Motor neuron (in vitro differentiated cells): Measurements from ENCODE around the gene ZSCAN5A. TPM values are rescaled to one million over a fixed set of nuclear protein-coding genes. Genes with fewer than 3 reads are reported as not detected.
A peak's percentile ranks its signal among the peaks of the same experiment; 100 is the strongest.
"Not testable (repeated sequence)": the region's sequence is repeated elsewhere in the genome, so short reads cannot be mapped to it uniquely, and the experiment has no call there.

Experiments used
- ATAC-seq, 8 experiments: fragments of 200-7000 bp; cut with Tn5 transposase; replicated peaks in 6 of 8; 2 replicates each; pipeline ENCODE4 v1.8.0; 2021; ENCODE audit warnings: mild to moderate bottlenecking in 8 of 8, moderate library complexity in 8 of 8
- H3K27ac ChIP-seq, 2 donors: fragments of 250-450 bp; sonication (Bioruptor Pico); 2 replicates each; pipeline ENCODE4 v1.9.0; 2021; ENCODE audit warnings: antibody characterized with exemption in 2 of 2, mild to moderate bottlenecking in 2 of 2, moderate library complexity in 1 of 2
- H3K4me1 ChIP-seq, 2 donors: fragments of 250-450 bp; sonication (Bioruptor Pico); replicated peaks in 1 of 2; 2 replicates each; pipeline ENCODE4 v1.6.1; 2021; ENCODE audit warnings: antibody characterized with exemption in 2 of 2, mild to moderate bottlenecking in 2 of 2, moderate library complexity in 1 of 2
- H3K4me3 ChIP-seq, 5 donors: fragments of 250-450 bp; sonication (Bioruptor Pico); 2 replicates each; pipeline ENCODE4 v1.9.0; 2021; ENCODE audit warnings: antibody characterized with exemption in 5 of 5, mild to moderate bottlenecking in 5 of 5, moderate library complexity in 4 of 5
- WGBS, 10 experiments: fragments of 450-650 bp; shearing (Covaris generic); methylation state at CpG; one replicate each; pipeline ENCODE4 v1.0.0; 2022; 5-methylcytosine and 5-hydroxymethylcytosine counted together
- in situ Hi-C, 9 experiments: fragments of 400-800 bp; cut with MboI; loops; one replicate each; pipeline ENCODE4 v1.15.0; 2021; ENCODE audit warnings: low sequenced_read_pairs in 9 of 9, low pct_unique_long_range_greater_than_20kb in 2 of 9; ENCODE audit not compliant: unreplicated experiment in 9 of 9
- total RNA-seq, 8 experiments: library from RNA; unstranded; fragments of 300-600 nt; gene quantifications; 2 replicates each; pipeline versions ENCODE4 v1.2.3 to v1.2.4, GENCODE V29; 2022

Gene ZSCAN5A
- total RNA-seq, 8 experiments from 2014 or later: 5.2 to 21.4 (median 7.0) TPM

- peaks cover 9 to 11% of the 10 kb centered on the region in 2 donors for H3K4me1 ChIP-seq
- H3K4me3 ChIP-seq: no peak overlapping the region
- 76 to 100% (median 90%) methylated on average over 2 to 4 of the region's 4 CpGs; no CpG with 5 or more reads in 1 of the 10 experiments for WGBS, 10 experiments
- in situ Hi-C loops: loop anchor here in 1 of 9 experiments (25.0 kb wide), 1 partner anchor 225 kb away; no protein-coding TSS in a partner anchor
- no peak for ATAC-seq
- no peak overlapping the region for H3K27ac ChIP-seq
Measured at GRCh38 chr19:56312342-56312741, 2.3 kb downstream of the ZSCAN5A start.

GRCh38 chr19:56310462-56310861 lies 4.2 kb downstream of the ZSCAN5A start:
- Histone ChIP-seq H3K4me1 (peaks cover 5 to 12% of the 10 kb centered on the region in 2 donors), H3K27ac (no peak overlapping the region), H3K4me3 (no peak overlapping the region)
- 72 to 100% (median 91%) methylated on average over 1 to 8 of the region's 8 CpGs for WGBS, 10 experiments
- in situ Hi-C loops: loop anchor here in 1 of 9 experiments (25.0 kb wide), 1 partner anchor 223 kb away; no protein-coding TSS in a partner anchor
- no peak for ATAC-seq

- Histone ChIP-seq H3K4me3 (no peak overlapping the region), H3K27ac (no peak overlapping the region), H3K4me1 (peaks cover 5 to 12% of the 10 kb centered on the region in 2 donors)
- 0 to 100% (median 77%) methylated on average over 2 to 3 of the region's 11 CpGs; no CpG with 5 or more reads in 4 of the 10 experiments for WGBS, 10 experiments
- in situ Hi-C loops: loop anchor here in 1 of 9 experiments (25.0 kb wide), 1 partner anchor 222 kb away; no protein-coding TSS in a partner anchor
- peak in 3 of 8 experiments; percentile 38 to 55 (median 42) for ATAC-seq
Measured at GRCh38 chr19:56309511-56310185, 5.0 kb downstream of the ZSCAN5A start.

GRCh38 chr19:56308792-56309191 lies 5.8 kb downstream of the ZSCAN5A start:
- in situ Hi-C loops: loop anchor here in 1 of 9 experiments (25.0 kb wide), 1 partner anchor 221 kb away; no protein-coding TSS in a partner anchor
- no peak for ATAC-seq
- 40 to 100% (median 86%) methylated on average over 1 to 7 of the region's 7 CpGs; no CpG with 5 or more reads in 1 of the 10 experiments for WGBS, 10 experiments
- H3K4me1 ChIP-seq: peaks cover 5 to 11% of the 10 kb centered on the region in 2 donors
- H3K27ac ChIP-seq: no peak overlapping the region
- no peak overlapping the region for H3K4me3 ChIP-seq

GRCh38 chr19:56307062-56307461 lies 7.6 kb downstream of the ZSCAN5A start:
- H3K27ac ChIP-seq: peak overlapping the region in 1 of 2 donors; percentile 90
- peak in 2 of 8 experiments; percentile 41 to 48 for ATAC-seq
- H3K4me1 ChIP-seq, H3K4me3 ChIP-seq: not testable (repeated sequence)
- 19 to 90% (median 86%) methylated on average over 2 to 4 of the region's 6 CpGs; no CpG with 5 or more reads in 5 of the 10 experiments for WGBS, 10 experiments
- in situ Hi-C loops: loop anchor here in 1 of 9 experiments (25.0 kb wide), 1 partner anchor 220 kb away; no protein-coding TSS in a partner anchor

- Histone ChIP-seq H3K4me3 (peak overlapping the region in 1 of 5 donors; percentile 13), H3K27ac (peak overlapping the region in 1 of 2 donors; percentile 96), H3K4me1 (peaks cover 0 to 9% of the 10 kb centered on the region in 2 donors)
- no peak for ATAC-seq
- in situ Hi-C loops: loop anchor here in 1 of 9 experiments (25.0 kb wide), 1 partner anchor 219 kb away; no protein-coding TSS in a partner anchor
- WGBS, 10 experiments: 60% methylated on average over 1 of the region's 11 CpGs; no CpG with 5 or more reads in 9 of the 10 experiments
Measured at GRCh38 chr19:56306016-56306415, 8.6 kb downstream of the ZSCAN5A start.

- no peak overlapping the region for H3K27ac ChIP-seq
- WGBS, 10 experiments: 60 to 100% (median 87%) methylated on average over 1 to 7 of the region's 9 CpGs; no CpG with 5 or more reads in 2 of the 10 experiments
- no peak overlapping the region for H3K4me3 ChIP-seq
- ATAC-seq: no peak
- H3K4me1 ChIP-seq: peaks cover 0 to 9% of the 10 kb centered on the region in 2 donors
- in situ Hi-C loops: loop anchor here in 1 of 9 experiments (25.0 kb wide), 1 partner anchor 217 kb away; no protein-coding TSS in a partner anchor
Measured at GRCh38 chr19:56304243-56304642, 10.4 kb downstream of the ZSCAN5A start.

GRCh38 chr19:56301886-56302620 lies 12.6 kb downstream of the ZSCAN5A start:
- H3K4me3 ChIP-seq: no peak overlapping the region
- ATAC-seq: peak in 3 of 8 experiments; percentile 20 to 92 (median 81)
- WGBS, 10 experiments: 22 to 100% (median 80%) methylated on average over 1 to 4 of the region's 9 CpGs; no CpG with 5 or more reads in 3 of the 10 experiments
- no peak overlapping the region for H3K27ac ChIP-seq
- H3K4me1 ChIP-seq: peaks cover 0 to 7% of the 10 kb centered on the region in 2 donors
- in situ Hi-C loops: loop anchor here in 1 of 9 experiments (25.0 kb wide), 1 partner anchor 215 kb away; no protein-coding TSS in a partner anchor

GRCh38 chr19:56301155-56301554 lies 13.5 kb downstream of the ZSCAN5A start:
- 7 to 100% (median 79%) methylated on average over 1 to 4 of the region's 5 CpGs; no CpG with 5 or more reads in 2 of the 10 experiments for WGBS, 10 experiments
- no peak overlapping the region for H3K4me3 ChIP-seq
- H3K27ac ChIP-seq: no peak overlapping the region
- in situ Hi-C loops: loop anchor here in 1 of 9 experiments (25.0 kb wide), 1 partner anchor 214 kb away; no protein-coding TSS in a partner anchor
- ATAC-seq: peak in 3 of 8 experiments; percentile 69 to 88 (median 81)
- peaks cover 0 to 6% of the 10 kb centered on the region in 2 donors for H3K4me1 ChIP-seq

- H3K4me3 ChIP-seq: no peak overlapping the region
- no peak overlapping the region for H3K27ac ChIP-seq
- 48 to 100% (median 85%) methylated on average over 1 to 3 of the region's 3 CpGs; no CpG with 5 or more reads in 4 of the 10 experiments for WGBS, 10 experiments
- in situ Hi-C loops: loop anchor here in 1 of 9 experiments (25.0 kb wide), 1 partner anchor 212 kb away; no protein-coding TSS in a partner anchor
- peaks cover 0 to 4% of the 10 kb centered on the region in 2 donors for H3K4me1 ChIP-seq
- ATAC-seq: no peak
Measured at GRCh38 chr19:56299688-56300087, 15.0 kb downstream of the ZSCAN5A start.

GRCh38 chr19:56297010-56297409 lies 17.6 kb downstream of the ZSCAN5A start:
- 59 to 100% (median 90%) methylated on average over 1 to 3 of the region's 3 CpGs; no CpG with 5 or more reads in 2 of the 10 experiments for WGBS, 10 experiments

More at GRCh38 chr19:56297010-56297409, 17.6 kb downstream of the ZSCAN5A start:
- no peak for ATAC-seq
- Histone ChIP-seq H3K4me3 (no peak overlapping the region), H3K4me1 (peaks cover 0 to 9% of the 10 kb centered on the region in 2 donors), H3K27ac (no peak overlapping the region)
- in situ Hi-C loops: no loop called here
